GM21576 (cell line): ENCODE measurements around the gene MAPK6.

Experiments used
- ATAC-seq: cut with Tn5 transposase; IDR thresholded peaks from one replicate; pipeline ENCODE4 v1.9.1; 2021; ENCODE audit warnings: mild to moderate bottlenecking, moderate library complexity; ENCODE audit not compliant: unreplicated experiment

MAPK6 gene

GRCh38 chr15:52101542-52102323, 82.7 kb downstream of the MAPK6 start:
- peak; percentile 54 for ATAC-seq

GRCh38 chr15:52102463-52102862, 83.4 kb downstream of the MAPK6 start:
- ATAC-seq = no peak

- peak; percentile 65 for ATAC-seq
These were observed 84.5 kb downstream of the MAPK6 start for GRCh38 chr15:52103217-52104207.

GRCh38 chr15:52104532-52105004, 85.5 kb downstream of the MAPK6 start:
- ATAC-seq = peak; percentile 30

- ATAC-seq = no peak
These were observed 86.8 kb downstream of the MAPK6 start for GRCh38 chr15:52105846-52106245.

GRCh38 chr15:52106641-52107040, 87.6 kb downstream of the MAPK6 start:
- no peak for ATAC-seq

GRCh38 chr15:52107238-52107637, 88.2 kb downstream of the MAPK6 start:
- no peak for ATAC-seq

GRCh38 chr15:52109559-52110451, 90.8 kb downstream of the MAPK6 start:
- peak; percentile 59 for ATAC-seq

GRCh38 chr15:52111517-52112202, 92.6 kb downstream of the MAPK6 start:
- ATAC-seq = no peak

GRCh38 chr15:52112203-52112750, 93.3 kb downstream of the MAPK6 start:
- ATAC-seq = no peak

GRCh38 chr15:52113235-52113634, 94.2 kb downstream of the MAPK6 start:
- no peak for ATAC-seq

- ATAC-seq = no peak
These were observed 94.7 kb downstream of the MAPK6 start for GRCh38 chr15:52113708-52114107.

- ATAC-seq = no peak
These were observed 95.4 kb downstream of the MAPK6 start for GRCh38 chr15:52114261-52115055.

- no peak for ATAC-seq
These were observed 96.8 kb downstream of the MAPK6 start for GRCh38 chr15:52115598-52116427.
